Measurements from ENCODE around the gene HS1BP3. TPM values are rescaled to one million over a fixed set of nuclear protein-coding genes. Genes with fewer than 3 reads are reported as not detected.

HS1BP3 gene
- total and polyA plus RNA-seq, 8 donors: 13.8 to 105 (median 23.3) TPM

DNA sequence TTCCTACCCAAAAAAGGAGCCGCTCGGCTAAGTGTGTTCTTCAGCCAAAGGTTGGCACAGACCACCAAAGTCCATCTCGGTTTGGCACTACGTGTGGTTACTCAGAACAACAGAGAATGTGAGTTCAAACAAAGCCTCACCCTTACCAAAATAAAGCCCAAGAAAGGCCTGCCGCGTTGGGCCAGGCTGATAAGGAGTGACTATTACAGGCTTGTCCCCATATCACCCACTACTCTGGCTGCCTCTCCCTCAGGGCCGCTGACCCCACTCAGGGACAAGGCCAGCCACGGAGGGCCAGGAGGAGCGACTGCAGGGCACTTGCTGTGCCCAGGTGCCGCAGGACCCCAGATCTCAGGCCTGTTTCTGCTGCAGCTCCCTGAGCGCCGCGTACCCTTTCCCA is 13.8 kb downstream of the HS1BP3 start:
- intact Hi-C loops (cut with DNase I; ENCODE audit: low total_unique reads): no loop called here
- peaks cover 11 to 64% (median 56%) of the 10 kb centered on the region in 4 donors for H3K36me3 ChIP-seq
- WGBS, 5 donors: 32 to 55% (median 45%) methylated on average over 4 to 13 of the region's 13 CpGs

GRCh38 chr2:20635675-20636584 is 15.0 kb downstream of the HS1BP3 start:
- no peak overlapping the region for H3K4me3 ChIP-seq

More for the DNA sequence above, 13.8 kb downstream of the HS1BP3 start:
- DNase-seq: peak; percentile 70 to 71
- Histone ChIP-seq H3K27ac (peak overlapping the region; percentile 47 to 91 (median 84)), H3K27me3 (no peaks in the 10 kb centered on the region), H3K4me3 (no peak overlapping the region), H3K9me3 (no peaks in the 10 kb centered on the region), H3K4me1 (peaks cover 45 to 84% (median 67%) of the 10 kb centered on the region in 4 donors)
- TF ChIP-seq POLR2AphosphoS5 (IDR thresholded peaks at IDR 0.05) (peak; percentile 12 to 91 (median 73)), EP300 (IDR thresholded peaks at IDR 0.05) (peak; percentile 97)
- TF ChIP-seq, protein P1, sequence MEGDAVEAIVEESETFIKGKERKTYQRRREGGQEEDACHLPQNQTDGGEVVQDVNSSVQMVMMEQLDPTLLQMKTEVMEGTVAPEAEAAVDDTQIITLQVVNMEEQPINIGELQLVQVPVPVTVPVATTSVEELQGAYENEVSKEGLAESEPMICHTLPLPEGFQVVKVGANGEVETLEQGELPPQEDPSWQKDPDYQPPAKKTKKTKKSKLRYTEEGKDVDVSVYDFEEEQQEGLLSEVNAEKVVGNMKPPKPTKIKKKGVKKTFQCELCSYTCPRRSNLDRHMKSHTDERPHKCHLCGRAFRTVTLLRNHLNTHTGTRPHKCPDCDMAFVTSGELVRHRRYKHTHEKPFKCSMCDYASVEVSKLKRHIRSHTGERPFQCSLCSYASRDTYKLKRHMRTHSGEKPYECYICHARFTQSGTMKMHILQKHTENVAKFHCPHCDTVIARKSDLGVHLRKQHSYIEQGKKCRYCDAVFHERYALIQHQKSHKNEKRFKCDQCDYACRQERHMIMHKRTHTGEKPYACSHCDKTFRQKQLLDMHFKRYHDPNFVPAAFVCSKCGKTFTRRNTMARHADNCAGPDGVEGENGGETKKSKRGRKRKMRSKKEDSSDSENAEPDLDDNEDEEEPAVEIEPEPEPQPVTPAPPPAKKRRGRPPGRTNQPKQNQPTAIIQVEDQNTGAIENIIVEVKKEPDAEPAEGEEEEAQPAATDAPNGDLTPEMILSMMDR (IDR thresholded peaks at IDR 0.05): no peak

DNA sequence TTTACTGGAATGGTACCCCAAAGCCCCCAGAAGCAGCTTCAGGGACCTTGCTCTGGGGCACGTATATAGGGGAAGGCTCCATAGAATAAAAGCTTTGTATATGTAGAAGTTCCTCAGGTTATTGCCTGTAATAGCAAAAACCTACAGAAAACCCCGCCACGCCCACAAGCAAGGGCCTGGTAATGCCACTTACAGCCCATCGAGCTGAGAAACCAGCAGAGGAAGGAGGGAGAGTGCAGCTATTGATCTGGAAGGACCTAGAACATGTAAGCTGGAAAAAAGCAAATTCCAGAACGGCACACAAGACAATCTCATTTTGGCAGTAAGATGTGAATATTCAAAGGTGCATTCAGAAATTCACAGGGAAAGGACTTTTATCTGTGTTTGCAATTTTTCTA is 15.8 kb downstream of the HS1BP3 start:
- intact Hi-C loops (cut with DNase I; ENCODE audit: low total_unique reads): no loop called here
- no peak for TF ChIP-seq EP300 (IDR thresholded peaks at IDR 0.05)
- TF ChIP-seq POLR2A (IDR thresholded peaks at IDR 0.05): no peak
- no peak for TF ChIP-seq POLR2AphosphoS5 (IDR thresholded peaks at IDR 0.05)
- TF ChIP-seq, protein P1 (IDR thresholded peaks at IDR 0.05): no peak
- DNase-seq: no peak
- Histone ChIP-seq H3K4me3 (no peak overlapping the region), H3K27me3 (no peaks in the 10 kb centered on the region), H3K27ac (peak overlapping the region; percentile 13 to 91 (median 84)), H3K36me3 (peaks cover 4 to 56% (median 42%) of the 10 kb centered on the region in 4 donors), H3K4me1 (peaks cover 43 to 82% (median 55%) of the 10 kb centered on the region in 4 donors), H3K9me3 (no peaks in the 10 kb centered on the region)
- WGBS, 5 donors: 50 to 70% (median 59%) methylated on average over 5 of the region's 5 CpGs

More at GRCh38 chr2:20635675-20636584, 15.0 kb downstream of the HS1BP3 start:
- Histone ChIP-seq H3K27ac (peak overlapping the region; percentile 13 to 91 (median 84)), H3K36me3 (peaks cover 10 to 57% (median 48%) of the 10 kb centered on the region in 4 donors), H3K9me3 (no peaks in the 10 kb centered on the region), H3K4me1 (peaks cover 43 to 82% (median 58%) of the 10 kb centered on the region in 4 donors), H3K27me3 (no peaks in the 10 kb centered on the region)
- DNase-seq: peak; percentile 91 to 95
- WGBS, 5 donors: 24 to 37% (median 32%) methylated on average over 26 to 32 of the region's 32 CpGs
- no peak for TF ChIP-seq POLR2A (IDR thresholded peaks at IDR 0.05)
- TF ChIP-seq, protein P1 (IDR thresholded peaks at IDR 0.05): peak in 5 of 7 experiments; percentile 88 to 97 (median 92)
- TF ChIP-seq EP300 (IDR thresholded peaks at IDR 0.05): no peak
- peak; percentile 34 to 86 (median 68) for TF ChIP-seq POLR2AphosphoS5 (IDR thresholded peaks at IDR 0.05)
- intact Hi-C loops (cut with DNase I; ENCODE audit: low total_unique reads): no loop called here

- Histone ChIP-seq H3K27me3 (no peaks in the 10 kb centered on the region), H3K27ac (peak overlapping the region; percentile 80 to 91 (median 84)), H3K9me3 (no peaks in the 10 kb centered on the region), H3K4me3 (no peak overlapping the region), H3K4me1 (peaks cover 43 to 85% (median 58%) of the 10 kb centered on the region in 4 donors), H3K36me3 (peaks cover 4 to 56% (median 41%) of the 10 kb centered on the region in 4 donors)
- peak in 1 of 2 donors; percentile 72 for DNase-seq
- WGBS, 5 donors: 34 to 55% (median 49%) methylated on average over 9 of the region's 9 CpGs
- intact Hi-C loops (cut with DNase I; ENCODE audit: low total_unique reads): no loop called here
- TF ChIP-seq EP300 (IDR thresholded peaks at IDR 0.05): no peak
- no peak for TF ChIP-seq POLR2A (IDR thresholded peaks at IDR 0.05)
- no peak for TF ChIP-seq POLR2AphosphoS5 (IDR thresholded peaks at IDR 0.05)
- TF ChIP-seq, protein P1 (IDR thresholded peaks at IDR 0.05): no peak
Observed at GRCh38 chr2:20634507-20635112, 16.3 kb downstream of the HS1BP3 start.
